ENCODE results near the gene MIER2.

Gene MIER2

GRCh38 chr19:306151-306900, 38.3 kb downstream of the MIER2 start:
- TF ChIP-seq ZFX (IDR thresholded peaks at IDR 0.05): no peak
- TF ChIP-seq CTCF (conservative IDR thresholded peaks at IDR 0.05): no peak
- H3K27ac ChIP-seq: no peak overlapping the region

- TF ChIP-seq ZFX (IDR thresholded peaks at IDR 0.05): no peak
- TF ChIP-seq CTCF (conservative IDR thresholded peaks at IDR 0.05): no peak
- no peak overlapping the region for H3K27ac ChIP-seq
These were observed 39.1 kb downstream of the MIER2 start for GRCh38 chr19:305240-306150.

DNA sequence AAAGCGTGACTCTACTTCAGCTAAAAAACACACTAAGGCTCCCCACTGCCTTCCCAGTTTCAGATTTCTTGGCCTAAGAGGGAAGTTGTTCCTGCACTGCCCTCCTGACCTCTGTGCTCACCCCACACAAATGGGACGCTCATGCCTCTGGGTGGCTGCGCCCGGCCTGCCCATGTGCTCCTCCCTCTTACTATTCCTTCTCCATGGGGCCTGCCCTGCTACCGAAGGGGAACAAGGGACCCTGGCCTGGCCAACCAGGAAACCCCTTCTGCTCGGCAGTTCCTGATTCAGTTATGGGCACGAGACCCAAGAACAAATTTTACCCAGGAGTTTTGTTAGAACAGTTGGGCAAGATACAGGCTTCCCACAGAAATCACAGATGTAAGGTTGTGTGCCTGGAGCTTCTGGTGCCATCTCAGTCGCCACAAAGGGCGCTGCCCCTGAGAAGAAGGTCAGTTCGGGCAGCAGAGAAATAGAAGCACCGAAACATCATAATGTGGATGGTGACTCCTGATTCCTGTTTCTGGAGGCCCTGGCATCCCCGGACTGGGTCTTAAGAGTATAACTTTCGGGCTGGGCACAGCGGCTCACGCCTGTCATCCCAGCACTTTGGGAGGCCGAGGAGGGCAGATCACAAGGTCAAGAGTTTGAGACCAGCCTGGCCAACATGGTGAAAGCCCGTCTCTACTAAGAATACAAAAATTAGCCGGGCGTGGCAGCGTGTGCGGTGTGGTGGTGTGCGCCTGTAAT, 47.9 kb downstream of the MIER2 start:
- H3K27ac ChIP-seq: no peak overlapping the region
- no peak for TF ChIP-seq ZFX (IDR thresholded peaks at IDR 0.05)
- no peak for TF ChIP-seq CTCF (conservative IDR thresholded peaks at IDR 0.05)

GRCh38 chr19:295687-296370, 48.8 kb downstream of the MIER2 start:
- no peak overlapping the region for H3K27ac ChIP-seq
- TF ChIP-seq CTCF (conservative IDR thresholded peaks at IDR 0.05) (no peak), ZFX (IDR thresholded peaks at IDR 0.05) (no peak)

DNA sequence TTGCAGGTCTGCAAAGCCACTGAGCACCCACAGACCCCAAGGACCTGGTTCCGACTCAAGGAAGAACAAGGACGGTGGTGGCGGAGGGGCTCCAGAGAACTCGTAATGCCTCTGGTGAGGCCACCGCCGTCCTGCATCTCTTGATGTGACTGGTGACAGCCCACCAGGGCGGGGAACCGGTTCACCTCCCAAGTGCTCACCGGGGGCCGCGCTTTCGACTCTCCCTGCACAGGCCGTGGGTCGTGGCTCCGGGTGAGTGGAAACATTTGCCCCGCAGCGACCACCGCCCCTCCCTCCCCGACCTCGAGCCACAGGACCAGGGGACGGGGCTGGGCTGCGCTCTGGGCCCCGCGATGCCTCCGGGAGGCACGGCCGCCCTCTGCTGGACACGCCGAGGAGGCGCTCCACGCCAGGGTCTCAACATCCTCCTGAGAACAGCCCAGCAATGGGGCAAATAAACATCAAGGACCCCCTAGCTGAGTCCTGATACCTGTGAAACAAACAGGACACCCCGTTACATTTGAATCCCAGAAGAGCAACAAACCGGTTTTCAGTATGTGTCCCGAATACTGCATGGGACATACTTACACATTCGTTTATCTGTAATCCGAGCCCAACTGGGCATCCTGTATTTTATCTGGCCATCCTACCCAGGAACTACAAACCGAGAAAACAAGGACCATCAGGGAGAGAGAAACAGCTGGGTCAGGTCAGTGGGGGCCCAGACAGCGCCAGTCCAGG, 49.5 kb downstream of the MIER2 start:
- H3K27ac ChIP-seq: no peak overlapping the region
- TF ChIP-seq ZFX (IDR thresholded peaks at IDR 0.05) (no peak), CTCF (conservative IDR thresholded peaks at IDR 0.05) (no peak; the same call in 1 of the 2 replicates)

DNA sequence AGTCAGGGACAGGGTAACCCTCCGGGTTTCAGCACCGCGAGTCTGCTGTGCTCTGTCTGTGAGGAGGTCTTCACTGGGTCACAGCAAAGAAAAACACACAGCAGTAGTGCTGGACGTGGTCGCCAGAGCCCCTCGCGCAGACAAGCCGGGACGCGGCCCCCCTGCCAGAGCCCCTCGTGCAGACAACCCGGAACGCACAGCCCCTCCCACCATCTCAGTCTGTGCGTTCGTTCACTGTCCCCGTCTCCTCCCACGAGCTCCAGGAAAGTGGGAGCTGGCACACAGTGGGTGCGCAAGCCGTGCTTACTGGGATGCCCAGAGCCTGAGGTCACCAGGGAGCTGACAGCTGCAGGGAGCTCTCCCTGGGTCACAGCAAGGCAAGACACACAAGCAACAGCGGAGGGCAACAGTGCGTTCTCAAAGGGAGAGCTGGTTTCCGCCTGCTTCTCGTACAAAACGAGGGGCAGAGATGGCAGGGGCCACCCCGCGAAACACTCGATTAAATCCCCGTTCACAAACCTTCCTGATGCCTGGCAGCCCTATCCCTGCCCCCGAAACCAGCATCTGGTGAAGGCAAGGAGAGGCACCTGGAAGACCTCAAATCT, 50.2 kb downstream of the MIER2 start:
- no peak overlapping the region for H3K27ac ChIP-seq
- TF ChIP-seq ZFX (IDR thresholded peaks at IDR 0.05) (no peak), CTCF (conservative IDR thresholded peaks at IDR 0.05) (no peak)
